T-cell (primary cell): ENCODE results near the gene WDR72. TPM values are rescaled to one million over a fixed set of nuclear protein-coding genes. Genes with fewer than 3 reads are reported as not detected.

ENCODE experiments used
- ATAC-seq, 4 experiments: fragments of 200-7000 bp in 3 of 4; fragments of 150-1000 bp in 1 of 4; cut with Tn5 transposase; replicated peaks in 1 of 4; 1 replicate in 3 of 4; 2 replicates in 1 of 4; pipeline ENCODE4 v1.10.0; 2021; ENCODE audit warnings: moderate library complexity in 3 of 4, mild to moderate bottlenecking in 2 of 4, moderate number of reproducible peaks in 1 of 4
- CTCF ChIA-PET, 2 donors: fragments of 300-600 bp; sonication (Branson Sonifier 250); formaldehyde crosslinking; loops; one replicate each; lab custom pipeline; 2022; ENCODE audit warnings: antibody characterized with exemption in 2 of 2; lab: Charles Lee
- POLR2A ChIA-PET, 2 donors: fragments of 300-600 bp; sonication (Branson Sonifier 250); formaldehyde crosslinking; loops; one replicate each; lab custom pipeline; 2022; ENCODE audit warnings: antibody characterized with exemption in 2 of 2; lab: Charles Lee
- DNase-seq, 35 experiments: peaks; one replicate each; pipeline versions ENCODE4 v3.0.0 to v3.0.0-alpha.2; 2013 to 2023
- H3K27ac ChIP-seq: one replicate; pipeline ENCODE4 v1.5.1; 2013; ENCODE audit warnings: low read length
- H3K27me3 ChIP-seq, 2 experiments: replicated peaks in 1 of 2; 1 replicate in 1 of 2; 2 replicates in 1 of 2; pipeline versions ENCODE4 v1.6.1 to v1.7.0; 2013; ENCODE audit warnings: low read length in 1 of 2, mixed read lengths in 1 of 2; ENCODE audit not compliant: control insufficient read depth in 2 of 2, insufficient read depth in 2 of 2; ENCODE audit errors: extremely low read depth in 1 of 2
- H3K36me3 ChIP-seq, 2 donors: 1 replicate in 1 of 2; 2 replicates in 1 of 2; pipeline versions ENCODE4 v1.6.1 to v1.7.0; 2013; ENCODE audit warnings: low read length in 1 of 2; ENCODE audit not compliant: control insufficient read depth in 2 of 2, insufficient read depth in 1 of 2; ENCODE audit errors: extremely low read depth in 1 of 2
- H3K4me1 ChIP-seq, 2 experiments: 1 replicate in 1 of 2; 2 replicates in 1 of 2; pipeline versions ENCODE4 v1.6.1 to v1.7.0; 2013; ENCODE audit warnings: low read length in 2 of 2, mixed read lengths in 1 of 2; ENCODE audit not compliant: insufficient read depth in 2 of 2, control insufficient read depth in 1 of 2; ENCODE audit errors: extremely low read depth in 1 of 2
- H3K4me3 ChIP-seq, 2 donors: 1 replicate in 1 of 2; 2 replicates in 1 of 2; pipeline versions ENCODE4 v1.5.1 to v1.7.0; 2013; ENCODE audit warnings: mild to moderate bottlenecking in 2 of 2, low read length in 1 of 2, moderate library complexity in 1 of 2; ENCODE audit not compliant: control insufficient read depth in 1 of 2; ENCODE audit errors: extremely low read depth in 1 of 2
- H3K9me3 ChIP-seq: 2 replicates; pipeline ENCODE4 v1.7.0; 2013
- H3K27ac Mint-ChIP-seq, 2 donors: one replicate each; pipeline ENCODE4 v1.8.0; 2020 to 2021; ENCODE audit warnings: mild to moderate bottlenecking in 2 of 2, mixed read lengths in 2 of 2
- H3K27me3 Mint-ChIP-seq, 2 donors: one replicate each; pipeline ENCODE4 v1.8.0; 2021 to 2022; ENCODE audit warnings: mixed read lengths in 2 of 2
- H3K36me3 Mint-ChIP-seq: one replicate; pipeline ENCODE4 v1.8.0; 2021; ENCODE audit warnings: mixed read lengths
- H3K4me1 Mint-ChIP-seq, 3 donors: one replicate each; pipeline ENCODE4 v1.8.0; 2020 to 2022; ENCODE audit warnings: mixed read lengths in 3 of 3, mild to moderate bottlenecking in 1 of 3
- H3K4me3 Mint-ChIP-seq, 3 donors: one replicate each; pipeline ENCODE4 v1.8.0; 2020 to 2022; ENCODE audit warnings: mild to moderate bottlenecking in 3 of 3, mixed read lengths in 3 of 3, moderate library complexity in 3 of 3
- H3K9me3 Mint-ChIP-seq, 3 donors: one replicate each; pipeline ENCODE4 v1.8.0; 2020 to 2022; ENCODE audit warnings: mixed read lengths in 3 of 3
- WGBS: methylation state at CpG from one replicate; pipeline ENCODE4 v1.1.5; 2013; ENCODE audit warnings: missing lambda C conversion rate; ENCODE audit not compliant: insufficient coverage; 5-methylcytosine and 5-hydroxymethylcytosine counted together
- total RNA-seq, 35 experiments: library from RNA in 6 of 35; stranded (reverse) in 6 of 35; fragments of 120-200 nt in 1 of 35; gene quantifications; one replicate each; pipeline versions ENCODE4 v1.2.1 to v1.2.4 and lab custom pipeline; 2013 to 2026

Gene WDR72
- total RNA-seq, 5 donors from 2014 or later (not counting 1 experiment from before 2014, with no cell fraction given), result not detected

DNA sequence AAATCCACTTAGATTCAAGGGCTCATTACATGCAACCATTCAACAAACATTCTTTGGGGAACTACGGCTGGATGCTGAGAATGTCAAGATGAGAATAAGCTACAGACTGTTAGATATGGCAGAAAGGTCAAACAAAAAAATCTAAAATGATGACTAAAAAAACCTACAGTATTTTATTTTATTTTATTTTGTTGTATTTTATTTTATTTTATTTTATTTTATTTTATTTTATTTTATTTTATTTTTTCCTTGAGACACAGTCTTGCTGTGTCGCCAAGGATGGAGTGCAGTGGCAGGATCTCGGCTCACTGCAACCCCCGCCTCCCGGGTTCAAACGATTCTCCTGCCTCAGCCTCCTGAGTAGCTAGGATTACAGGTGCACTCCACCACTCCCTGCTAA is 46.2 kb downstream of the WDR72 start:
- no peak overlapping the region for H3K4me3 Mint-ChIP-seq
- no CpG with 5 or more reads among the region's 6 CpGs for WGBS
- Histone ChIP-seq H3K4me1 (no peaks in the 10 kb centered on the region), H3K27ac (no peak overlapping the region), H3K4me3 (no peak overlapping the region), H3K9me3 (no peaks in the 10 kb centered on the region), H3K27me3 (no peaks in the 10 kb centered on the region), H3K36me3 (no peaks in the 10 kb centered on the region)
- H3K9me3 Mint-ChIP-seq, result no peaks in the 10 kb centered on the region
- no peak for ATAC-seq
- H3K36me3 Mint-ChIP-seq, result no peaks in the 10 kb centered on the region
- no peak for DNase-seq
- POLR2A ChIA-PET, result interaction anchor here in 1 of 2 donors (0.6 kb wide), 1 partner anchor 481 kb away, joined by 3 read pairs; no protein-coding TSS in a partner anchor
- CTCF ChIA-PET, result interaction anchor here in 1 of 2 donors (0.6 to 0.7 kb wide), 2 partner anchors 106 to 133 kb away, joined by 3 to 17 read pairs; no protein-coding TSS in a partner anchor
- H3K27ac Mint-ChIP-seq, result no peak overlapping the region
- peaks cover 0 to 9% of the 10 kb centered on the region in 2 donors for H3K27me3 Mint-ChIP-seq
- H3K4me1 Mint-ChIP-seq, result no peaks in the 10 kb centered on the region

DNA sequence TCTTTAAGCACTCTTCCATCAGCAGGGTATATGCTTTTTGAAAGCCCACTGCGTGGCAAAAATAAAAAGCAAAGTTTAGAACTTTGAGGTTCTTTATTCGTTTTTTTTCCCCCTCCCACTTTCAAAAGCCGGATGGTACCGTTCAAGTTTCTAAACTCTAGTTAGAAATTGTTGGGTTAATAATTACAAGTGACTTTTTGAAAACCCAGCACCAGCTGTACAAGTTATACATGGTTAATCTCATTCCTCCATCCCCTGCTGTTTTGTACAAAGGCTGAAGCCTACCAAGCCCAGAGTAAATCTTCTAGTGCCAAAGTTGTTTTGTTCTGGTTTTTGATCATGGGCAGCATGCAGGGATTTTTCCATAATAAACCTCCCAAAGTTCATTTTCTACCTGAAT is 48.6 kb downstream of the WDR72 start:
- POLR2A ChIA-PET, result no interaction called here

DNA sequence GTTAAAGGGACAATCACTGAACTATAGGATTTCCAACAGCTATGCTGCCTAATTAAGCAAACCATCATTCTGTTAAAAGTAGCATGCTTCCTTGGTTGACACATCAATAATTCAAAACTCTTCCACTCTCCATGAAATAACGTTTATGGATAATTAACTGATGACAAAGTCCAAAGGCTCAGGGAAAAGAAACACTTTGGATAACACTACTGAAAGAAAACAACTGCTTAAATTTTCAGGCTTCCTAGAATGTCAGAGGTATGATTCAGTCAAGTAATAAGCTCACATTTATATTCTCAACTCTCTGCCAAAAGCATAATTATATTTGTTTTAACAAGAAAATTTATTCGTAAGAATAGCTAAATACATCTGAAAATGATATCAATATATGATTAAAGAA is 49.6 kb downstream of the WDR72 start:
- POLR2A ChIA-PET, result no interaction called here

More for the DNA sequence above, 48.6 kb downstream of the WDR72 start:
- CTCF ChIA-PET, result no interaction called here
- H3K9me3 Mint-ChIP-seq, result no peaks in the 10 kb centered on the region
- H3K4me3 Mint-ChIP-seq, result no peak overlapping the region
- no peaks in the 10 kb centered on the region for H3K36me3 ChIP-seq
- no peak overlapping the region for H3K27ac ChIP-seq
- H3K9me3 ChIP-seq, result no peaks in the 10 kb centered on the region
- no CpG with 5 or more reads among the region's 4 CpGs for WGBS
- H3K4me1 Mint-ChIP-seq, result no peaks in the 10 kb centered on the region
- no peaks in the 10 kb centered on the region for H3K4me1 ChIP-seq
- H3K27ac Mint-ChIP-seq, result no peak overlapping the region
- ATAC-seq (no peak), DNase-seq (no peak)
- H3K27me3 Mint-ChIP-seq, result peaks cover 3 to 14% of the 10 kb centered on the region in 2 donors
- no peaks in the 10 kb centered on the region for H3K36me3 Mint-ChIP-seq
- H3K4me3 ChIP-seq, result no peak overlapping the region
- H3K27me3 ChIP-seq, result no peaks in the 10 kb centered on the region

DNA sequence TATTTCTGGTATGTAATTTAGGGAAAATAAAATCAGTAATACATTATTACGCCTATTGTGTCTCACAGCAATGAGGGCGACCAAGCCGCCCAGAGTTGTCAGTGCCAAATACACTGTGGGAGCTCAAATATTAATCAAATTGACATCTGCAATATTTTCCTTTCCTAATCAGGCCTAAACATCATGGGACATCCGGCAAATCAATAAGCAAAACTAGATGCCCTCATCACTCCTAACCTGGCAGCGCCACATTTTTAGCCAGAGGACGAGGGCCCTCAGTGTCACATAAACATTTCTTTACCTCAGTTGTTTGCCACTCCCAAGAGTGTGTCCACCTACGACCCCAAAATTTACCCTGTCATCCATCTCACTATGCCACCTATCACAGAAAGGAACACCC is 64.1 kb downstream of the WDR72 start:
- H3K27ac Mint-ChIP-seq, result no peak overlapping the region

More for the DNA sequence above, 49.6 kb downstream of the WDR72 start:
- no peaks in the 10 kb centered on the region for H3K4me1 ChIP-seq
- H3K9me3 Mint-ChIP-seq, result no peaks in the 10 kb centered on the region
- ATAC-seq, result no peak
- no peaks in the 10 kb centered on the region for H3K27me3 ChIP-seq
- CTCF ChIA-PET, result no interaction called here
- H3K27ac Mint-ChIP-seq, result no peak overlapping the region
- no peaks in the 10 kb centered on the region for H3K4me1 Mint-ChIP-seq
- H3K4me3 ChIP-seq, result no peak overlapping the region
- H3K27ac ChIP-seq, result no peak overlapping the region
- H3K4me3 Mint-ChIP-seq, result no peak overlapping the region
- H3K27me3 Mint-ChIP-seq, result peaks cover 3 to 8% of the 10 kb centered on the region in 2 donors
- H3K36me3 ChIP-seq, result no peaks in the 10 kb centered on the region
- no peaks in the 10 kb centered on the region for H3K36me3 Mint-ChIP-seq
- no peaks in the 10 kb centered on the region for H3K9me3 ChIP-seq
- DNase-seq, result no peak
- no CpG with 5 or more reads among the region's 2 CpGs for WGBS

DNA sequence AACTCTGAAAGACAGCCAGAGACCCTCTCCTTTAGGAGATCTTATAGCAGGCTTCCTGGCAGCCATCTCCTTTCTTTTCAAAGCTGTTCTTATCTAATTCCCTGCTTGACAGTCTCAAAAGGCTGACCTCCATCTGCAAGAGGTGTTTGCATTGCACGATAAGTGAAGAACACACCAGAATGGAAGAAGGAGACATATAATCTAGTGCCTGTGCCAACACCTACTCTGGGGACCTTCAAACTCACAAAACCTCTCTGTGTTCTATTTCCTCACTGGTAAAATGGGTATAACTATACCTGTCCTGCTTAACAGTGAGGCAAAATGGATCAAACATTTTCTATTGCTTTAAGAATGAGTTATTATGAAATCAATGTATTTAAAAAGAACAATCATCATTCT is 65.0 kb downstream of the WDR72 start:
- Histone ChIP-seq H3K4me1 (no peaks in the 10 kb centered on the region), H3K9me3 (no peaks in the 10 kb centered on the region), H3K27me3 (no peaks in the 10 kb centered on the region), H3K4me3 (no peak overlapping the region), H3K36me3 (no peaks in the 10 kb centered on the region), H3K27ac (no peak overlapping the region)
- no peak overlapping the region for H3K4me3 Mint-ChIP-seq
- peaks cover 4 to 5% (median 4%) of the 10 kb centered on the region in 3 donors for H3K9me3 Mint-ChIP-seq
- ChIA-PET POLR2A (no interaction called here), CTCF (no interaction called here)
- no peaks in the 10 kb centered on the region for H3K27me3 Mint-ChIP-seq
- no peaks in the 10 kb centered on the region for H3K36me3 Mint-ChIP-seq
- no peaks in the 10 kb centered on the region for H3K4me1 Mint-ChIP-seq
- DNase-seq (no peak), ATAC-seq (no peak)
- no peak overlapping the region for H3K27ac Mint-ChIP-seq
- WGBS, result no CpG with 5 or more reads among the region's 1 CpG

More for the DNA sequence above, 64.1 kb downstream of the WDR72 start:
- no peaks in the 10 kb centered on the region for H3K4me1 ChIP-seq
- WGBS, result 79% methylated on average over 6 of the region's 7 CpGs
- POLR2A ChIA-PET, result interaction anchor here in 1 of 2 donors (0.5 kb wide), 1 partner anchor 670 kb away, joined by 3 read pairs; no protein-coding TSS in a partner anchor
- H3K27me3 ChIP-seq, result no peaks in the 10 kb centered on the region
- no peak for DNase-seq
- no peaks in the 10 kb centered on the region for H3K9me3 ChIP-seq
- Mint-ChIP-seq H3K4me1 (no peaks in the 10 kb centered on the region), H3K27me3 (no peaks in the 10 kb centered on the region), H3K36me3 (no peaks in the 10 kb centered on the region), H3K9me3 (peaks cover under 1 to 5% (median 2%) of the 10 kb centered on the region in 3 donors), H3K4me3 (no peak overlapping the region)
- no peak overlapping the region for H3K4me3 ChIP-seq
- H3K27ac ChIP-seq, result no peak overlapping the region
- CTCF ChIA-PET, result no interaction called here
- ATAC-seq, result no peak
- H3K36me3 ChIP-seq, result no peaks in the 10 kb centered on the region

DNA sequence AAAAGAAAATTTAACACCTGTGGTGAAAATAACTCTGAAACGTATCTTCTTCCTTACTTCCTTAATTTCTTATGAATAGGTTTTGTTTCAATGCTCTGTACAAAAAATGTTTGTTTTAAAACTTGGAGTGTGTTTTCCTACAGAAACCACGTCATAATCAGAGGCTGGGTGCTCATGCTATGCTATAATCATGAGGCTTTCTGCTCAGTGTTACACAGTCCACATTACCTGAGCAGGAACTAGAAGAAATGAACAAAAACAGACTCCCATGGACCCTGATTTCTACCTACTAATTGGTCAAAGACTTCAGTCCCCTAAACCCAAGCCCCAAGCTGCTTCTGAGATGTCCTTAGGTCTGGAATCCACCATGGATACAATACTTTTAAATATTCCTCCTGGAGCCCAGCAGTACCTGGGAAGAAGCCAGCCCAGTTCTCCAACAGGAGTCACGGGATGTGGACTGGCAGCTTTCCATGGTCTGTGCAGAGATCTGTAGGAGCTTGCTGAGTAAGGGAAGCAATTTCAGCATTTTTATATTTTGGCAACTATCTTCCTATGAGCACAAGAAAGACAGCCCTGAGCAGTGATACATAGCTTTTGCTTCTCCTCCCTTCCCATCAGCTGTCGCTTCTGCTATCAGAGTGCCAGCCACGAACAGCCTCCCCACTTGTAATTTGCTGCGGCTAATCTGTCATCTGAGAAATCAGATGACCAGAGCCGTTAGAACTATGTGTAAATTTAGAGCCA is 65.6 kb downstream of the WDR72 start:
- Mint-ChIP-seq H3K27me3 (no peaks in the 10 kb centered on the region), H3K4me3 (no peak overlapping the region), H3K4me1 (no peaks in the 10 kb centered on the region), H3K9me3 (peaks cover 4 to 5% (median 4%) of the 10 kb centered on the region in 3 donors), H3K36me3 (no peaks in the 10 kb centered on the region), H3K27ac (no peak overlapping the region)
- Histone ChIP-seq H3K27me3 (no peaks in the 10 kb centered on the region), H3K27ac (no peak overlapping the region), H3K4me3 (no peak overlapping the region), H3K36me3 (no peaks in the 10 kb centered on the region), H3K4me1 (no peaks in the 10 kb centered on the region), H3K9me3 (no peaks in the 10 kb centered on the region)
- 50% methylated on average over 4 of the region's 7 CpGs for WGBS
- no peak for DNase-seq
- no peak for ATAC-seq
- ChIA-PET CTCF (no interaction called here), POLR2A (no interaction called here)
